Gastroesophageal sphincter (tissue), 4 donors: ENCODE data around the gene KIAA1614. TPM values are rescaled to one million over a fixed set of nuclear protein-coding genes. Genes with fewer than 3 reads are reported as not detected.

Source experiments
- ATAC-seq: fragments of 150-250 bp; one replicate; pipeline ENCODE4 v1.9.1; 2016; ENCODE audit warnings: mild to moderate bottlenecking, moderate library complexity
- H3K27ac ChIP-seq, 4 donors: fragments of 200-600 bp; sonication (generic) in 3 of 4; 1 replicate in 3 of 4; 2 replicates in 1 of 4; pipeline ENCODE4 v1.5.1; 2016 to 2019
- H3K27me3 ChIP-seq: fragments of 200-600 bp; sonication (generic); one replicate; pipeline ENCODE4 v1.5.1; 2019
- H3K36me3 ChIP-seq, 2 donors: fragments of 200-600 bp; sonication (generic); one replicate each; pipeline ENCODE4 v1.5.1; 2019; ENCODE audit warnings: control low read depth in 1 of 2
- H3K4me1 ChIP-seq, 3 donors: fragments of 200-600 bp; sonication (generic); 1 replicate in 2 of 3; 2 replicates in 1 of 3; pipeline ENCODE4 v1.5.1; 2016 to 2019; ENCODE audit warnings: control low read depth in 2 of 3
- H3K4me3 ChIP-seq, 2 donors: fragments of 200-600 bp; sonication (generic); one replicate each; pipeline ENCODE4 v1.5.1; 2019; ENCODE audit warnings: mild to moderate bottlenecking in 1 of 2, moderate library complexity in 1 of 2
- H3K9me3 ChIP-seq, 3 donors: fragments of 200-600 bp; sonication (generic); one replicate each; pipeline ENCODE4 v1.5.1; 2017 to 2019; ENCODE audit warnings: control low read depth in 2 of 3
- EP300 ChIP-seq: sonication (generic); formaldehyde crosslinking; IDR thresholded peaks from one replicate; pipeline ENCODE4 v1.6.1; 2017; ENCODE audit warnings: antibody characterized with exemption, mild to moderate bottlenecking
- POLR2A ChIP-seq, 2 donors: fragments of 450-650 bp; IDR thresholded peaks; one replicate each; pipeline ENCODE4 v1.6.1; 2017; ENCODE audit warnings: antibody characterized with exemption in 2 of 2, mild to moderate bottlenecking in 2 of 2, moderate library complexity in 1 of 2
- POLR2AphosphoS5 ChIP-seq: sonication (generic); formaldehyde crosslinking; IDR thresholded peaks from one replicate; pipeline ENCODE4 v1.6.1; 2017; ENCODE audit warnings: antibody characterized with exemption
- WGBS, 2 donors: methylation state at CpG; one replicate each; pipeline ENCODE4 v1.1.5; 2018; ENCODE audit warnings: low coverage in 1 of 2; 5-methylcytosine and 5-hydroxymethylcytosine counted together
- total RNA-seq, 4 donors: library from RNA; depleted of rRNA; stranded (reverse); fragments of >200 nt; gene quantifications; one replicate each; pipeline ENCODE4 v1.1.0, GENCODE V29; 2016
- TF ChIP-seq, protein P1 (sequence below), 4 experiments: fragments of 200-600 bp in 2 of 4; fragments of 450-650 bp in 2 of 4; sonication (generic) in 1 of 4; IDR thresholded peaks; one replicate each; pipeline ENCODE4 v1.5.1; 2017 to 2019; ENCODE audit warnings: antibody characterized with exemption in 4 of 4, mild to moderate bottlenecking in 2 of 4, moderate library complexity in 2 of 4

The KIAA1614 gene
- total RNA-seq, 4 donors from 2014 or later, result 11.2 to 30.9 (median 16.7) TPM

DNA sequence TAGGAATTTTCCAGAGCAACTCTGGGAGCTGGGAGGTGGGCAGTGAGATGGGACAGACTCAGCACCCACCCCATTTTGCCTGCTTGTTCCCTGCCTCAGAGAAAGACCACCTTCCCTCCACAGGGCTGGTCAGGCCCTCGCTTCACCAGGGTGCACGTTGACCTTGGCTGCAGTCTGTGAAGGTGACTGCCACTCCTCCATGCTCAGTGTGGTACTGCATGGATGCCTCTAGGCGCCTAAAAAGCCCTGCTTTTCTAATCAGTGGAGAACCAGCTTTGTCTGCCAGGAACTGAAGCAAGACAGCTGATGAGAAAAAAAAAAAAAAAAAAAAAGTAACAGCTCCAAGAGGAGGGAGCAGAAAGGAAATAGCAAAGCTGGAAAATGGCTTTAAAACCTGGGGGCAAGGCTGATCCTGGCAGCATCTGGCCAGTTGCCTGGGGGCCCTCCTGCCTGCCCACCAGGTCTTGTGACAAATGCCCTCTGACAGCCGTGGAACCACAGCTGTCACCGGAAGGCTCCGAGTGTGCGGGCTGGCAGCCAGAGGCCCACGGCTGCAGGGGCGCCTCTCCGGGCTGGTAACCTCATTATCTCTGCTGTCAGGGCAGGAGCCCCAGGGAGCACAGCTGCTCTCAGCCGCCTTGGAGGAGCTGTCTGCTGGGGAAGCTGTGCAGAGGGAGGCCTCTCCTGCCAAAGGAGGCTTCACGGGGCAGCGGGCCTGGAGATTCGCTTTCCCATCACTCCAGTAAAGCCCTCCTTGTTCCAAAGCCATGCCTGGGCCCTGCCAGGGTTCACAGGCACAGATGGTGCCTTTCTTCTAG, 13.7 kb downstream of the KIAA1614 start:
- peak; percentile 52 for ATAC-seq
- Histone ChIP-seq H3K9me3 (no peaks in the 10 kb centered on the region), H3K36me3 (peaks cover 0 to 31% of the 10 kb centered on the region in 2 donors), H3K27ac (peak overlapping the region; percentile 49 to 85 (median 82)), H3K4me1 (peaks cover 7 to 49% (median 25%) of the 10 kb centered on the region in 3 donors), H3K27me3 (no peaks in the 10 kb centered on the region), H3K4me3 (peak overlapping the region in 1 of 2 donors; percentile 31)
- WGBS, 2 donors, result 2% methylated on average over 7 of the region's 14 CpGs; no CpG with 5 or more reads in 1 of the 2 donors
- TF ChIP-seq POLR2AphosphoS5, result peak; percentile 2
- no peak for TF ChIP-seq POLR2A (IDR thresholded peaks at IDR 0.05)
- no peak for TF ChIP-seq EP300
- TF ChIP-seq, protein P1, sequence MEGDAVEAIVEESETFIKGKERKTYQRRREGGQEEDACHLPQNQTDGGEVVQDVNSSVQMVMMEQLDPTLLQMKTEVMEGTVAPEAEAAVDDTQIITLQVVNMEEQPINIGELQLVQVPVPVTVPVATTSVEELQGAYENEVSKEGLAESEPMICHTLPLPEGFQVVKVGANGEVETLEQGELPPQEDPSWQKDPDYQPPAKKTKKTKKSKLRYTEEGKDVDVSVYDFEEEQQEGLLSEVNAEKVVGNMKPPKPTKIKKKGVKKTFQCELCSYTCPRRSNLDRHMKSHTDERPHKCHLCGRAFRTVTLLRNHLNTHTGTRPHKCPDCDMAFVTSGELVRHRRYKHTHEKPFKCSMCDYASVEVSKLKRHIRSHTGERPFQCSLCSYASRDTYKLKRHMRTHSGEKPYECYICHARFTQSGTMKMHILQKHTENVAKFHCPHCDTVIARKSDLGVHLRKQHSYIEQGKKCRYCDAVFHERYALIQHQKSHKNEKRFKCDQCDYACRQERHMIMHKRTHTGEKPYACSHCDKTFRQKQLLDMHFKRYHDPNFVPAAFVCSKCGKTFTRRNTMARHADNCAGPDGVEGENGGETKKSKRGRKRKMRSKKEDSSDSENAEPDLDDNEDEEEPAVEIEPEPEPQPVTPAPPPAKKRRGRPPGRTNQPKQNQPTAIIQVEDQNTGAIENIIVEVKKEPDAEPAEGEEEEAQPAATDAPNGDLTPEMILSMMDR (IDR thresholded peaks at IDR 0.05), result peak in 2 of 4 experiments; percentile 19 to 28

DNA sequence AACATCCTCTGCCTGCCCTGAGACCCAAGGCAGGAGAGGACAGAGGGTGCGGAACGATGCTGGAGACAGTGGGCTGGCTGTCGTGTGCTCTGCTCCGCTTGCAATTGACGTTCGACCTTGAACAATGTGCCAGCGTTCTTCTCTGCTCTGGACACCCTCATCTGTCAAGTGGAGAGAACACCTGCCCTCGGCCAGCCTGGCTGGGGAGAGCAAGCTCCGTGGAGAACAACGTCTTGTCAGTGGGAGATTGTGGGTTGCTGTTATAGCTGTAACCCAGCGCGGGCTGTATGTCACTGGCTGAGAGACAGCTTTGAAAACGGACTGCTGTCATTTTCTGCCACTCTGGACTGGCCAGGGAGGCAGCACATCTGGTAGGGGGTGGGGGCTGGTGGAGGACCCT, 14.7 kb downstream of the KIAA1614 start:
- ATAC-seq, result peak; percentile 48
- no CpG with 5 or more reads among the region's 13 CpGs for WGBS, 2 donors
- H3K9me3 ChIP-seq, result no peaks in the 10 kb centered on the region
- H3K4me1 ChIP-seq, result peaks cover 7 to 49% (median 25%) of the 10 kb centered on the region in 3 donors
- no peaks in the 10 kb centered on the region for H3K27me3 ChIP-seq
- no peak for TF ChIP-seq EP300
- TF ChIP-seq POLR2AphosphoS5, result no peak
- no peak for TF ChIP-seq POLR2A (IDR thresholded peaks at IDR 0.05)
- TF ChIP-seq, protein P1 (IDR thresholded peaks at IDR 0.05), result no peak
- no peak overlapping the region for H3K4me3 ChIP-seq
- H3K27ac ChIP-seq, result peak overlapping the region; percentile 49 to 85 (median 82)
- H3K36me3 ChIP-seq, result peaks cover 0 to 24% of the 10 kb centered on the region in 2 donors

DNA sequence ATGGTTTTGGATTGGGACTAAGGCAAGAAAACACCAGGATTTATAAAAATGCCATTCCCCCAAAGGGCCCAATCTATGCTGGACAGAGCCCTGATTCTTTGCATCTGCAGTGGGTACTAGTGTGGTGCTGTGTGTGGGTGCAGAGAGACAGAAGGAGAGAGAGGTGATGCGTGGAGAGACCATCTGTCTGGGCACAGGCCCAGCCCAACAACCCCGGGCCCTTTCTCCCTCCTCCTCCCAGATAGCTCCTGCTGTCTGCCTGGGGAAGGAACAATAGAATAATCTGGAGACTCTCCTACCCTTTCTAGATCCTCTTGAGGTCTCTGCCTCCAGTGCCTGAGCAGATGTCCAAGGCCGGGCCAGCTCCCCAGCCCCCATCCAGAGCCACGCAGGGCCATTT, 15.1 kb downstream of the KIAA1614 start:
- H3K4me3 ChIP-seq, result no peak overlapping the region
- no peaks in the 10 kb centered on the region for H3K9me3 ChIP-seq
- TF ChIP-seq, protein P1 (IDR thresholded peaks at IDR 0.05), result no peak
- TF ChIP-seq POLR2AphosphoS5 (no peak), EP300 (no peak), POLR2A (IDR thresholded peaks at IDR 0.05) (no peak)
- H3K36me3 ChIP-seq, result peaks cover 0 to 25% of the 10 kb centered on the region in 2 donors
- 20% methylated on average over 2 of the region's 4 CpGs; no CpG with 5 or more reads in 1 of the 2 donors for WGBS, 2 donors
- peak overlapping the region; percentile 9 to 85 (median 82) for H3K27ac ChIP-seq
- ATAC-seq, result no peak
- H3K4me1 ChIP-seq, result peaks cover 7 to 49% (median 25%) of the 10 kb centered on the region in 3 donors
- H3K27me3 ChIP-seq, result no peaks in the 10 kb centered on the region

DNA sequence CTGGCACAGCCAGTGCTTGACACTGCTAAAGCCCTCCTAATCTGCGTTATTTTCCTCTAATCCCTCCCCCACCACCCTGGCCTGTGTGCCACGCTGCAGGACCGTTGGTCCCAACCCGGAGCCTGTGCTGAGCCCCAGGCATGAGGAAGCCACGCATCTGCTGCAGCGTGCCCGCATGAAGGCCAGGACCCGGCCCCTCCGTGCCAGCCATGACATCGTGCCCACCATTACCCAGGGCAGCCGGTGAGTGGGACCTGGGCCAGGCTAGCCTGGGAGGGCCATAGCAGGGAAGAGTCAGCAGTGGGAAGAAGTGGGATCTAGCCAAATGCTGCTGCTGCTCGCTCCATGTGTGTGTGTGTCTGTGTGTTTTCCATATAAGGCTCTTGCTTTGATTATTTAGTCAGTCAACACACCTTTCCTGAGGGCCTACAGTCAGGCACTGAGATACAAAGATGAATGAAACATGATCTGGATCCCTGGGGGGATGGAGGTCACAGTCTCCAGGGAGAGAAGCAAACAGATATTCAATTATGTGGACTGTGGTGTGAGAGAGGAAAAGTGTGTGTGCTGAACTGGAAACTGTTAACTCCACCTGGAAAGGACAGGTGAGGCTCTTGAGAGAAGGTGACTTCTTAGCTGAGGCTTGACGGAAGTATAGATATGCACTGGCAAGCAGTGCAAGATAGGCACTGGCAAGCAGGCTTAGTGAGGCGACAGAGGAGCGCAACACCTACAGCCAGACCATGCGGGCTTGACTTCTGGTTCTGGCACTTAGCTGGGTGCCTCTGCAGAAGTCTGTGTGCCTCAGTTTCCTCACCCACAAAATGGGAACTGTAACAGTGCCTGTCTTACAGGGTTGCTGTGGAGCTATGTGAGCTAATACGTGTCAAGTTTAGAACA, 15.9 kb downstream of the KIAA1614 start:
- H3K36me3 ChIP-seq, result peaks cover 0 to 33% of the 10 kb centered on the region in 2 donors
- H3K27me3 ChIP-seq, result no peaks in the 10 kb centered on the region
- H3K4me1 ChIP-seq, result peaks cover 7 to 49% (median 25%) of the 10 kb centered on the region in 3 donors
- H3K4me3 ChIP-seq, result no peak overlapping the region
- ATAC-seq, result no peak
- no peak for TF ChIP-seq POLR2A (IDR thresholded peaks at IDR 0.05)
- no peak for TF ChIP-seq EP300
- TF ChIP-seq, protein P1 (IDR thresholded peaks at IDR 0.05), result no peak
- no peak for TF ChIP-seq POLR2AphosphoS5
- peak overlapping the region in 3 of 4 donors; percentile 82 to 85 (median 82) for H3K27ac ChIP-seq
- H3K9me3 ChIP-seq, result no peaks in the 10 kb centered on the region
- WGBS, 2 donors, result 91 to 96% methylated on average over 1 to 4 of the region's 17 CpGs
